ENCODE measurements around the gene ST6GAL1. TPM values are rescaled to one million over a fixed set of nuclear protein-coding genes. Genes with fewer than 3 reads are reported as not detected.

The ST6GAL1 gene
- total and polyA plus RNA-seq, 2 of the 8 experiments (the other 6 are each of a cell fraction or from before 2014, with no cell fraction given): 62.8 to 80.9 TPM

GRCh38 chr3:187039723-187040414, 109.5 kb downstream of the ST6GAL1 start (continued):
- TF ChIP-seq CHD7 (IDR thresholded peaks at IDR 0.05; ENCODE audit: insufficient replicate concordance, low read length): no peak
- no peak for TF ChIP-seq POLR2AphosphoS5 (IDR thresholded peaks at IDR 0.05; ENCODE audit: low read depth, low read length)
- no peak for TF ChIP-seq NANOG (IDR thresholded peaks at IDR 0.05; ENCODE audit: insufficient read depth, low read depth, low read length, poor library complexity, severe bottlenecking)
- TF ChIP-seq KDM5A (IDR thresholded peaks at IDR 0.05; ENCODE audit: low read length): no peak
- no peak for TF ChIP-seq USF2 (IDR thresholded peaks at IDR 0.05; ENCODE audit: low read length)
- TF ChIP-seq SIX5 (IDR thresholded peaks at IDR 0.05; ENCODE audit: low read depth, low read length): no peak
- TF ChIP-seq YY1 (IDR thresholded peaks at IDR 0.05; ENCODE audit: low read depth, low read length): no peak
- no peak for TF ChIP-seq MAFK (IDR thresholded peaks at IDR 0.05; ENCODE audit: low read depth, low read length)
- no peak for TF ChIP-seq POU5F1 (IDR thresholded peaks at IDR 0.05; ENCODE audit: low read depth, low read length)

All from H1 (cell line).